ENCODE data around the gene GLCE. TPM values are rescaled to one million over a fixed set of nuclear protein-coding genes. Genes with fewer than 3 reads are reported as not detected.
A peak's percentile ranks its signal among the peaks of the same experiment; 100 is the strongest.

Gene GLCE
- total RNA-seq, 1 donor from 2014 or later, result 33.8 TPM

DNA sequence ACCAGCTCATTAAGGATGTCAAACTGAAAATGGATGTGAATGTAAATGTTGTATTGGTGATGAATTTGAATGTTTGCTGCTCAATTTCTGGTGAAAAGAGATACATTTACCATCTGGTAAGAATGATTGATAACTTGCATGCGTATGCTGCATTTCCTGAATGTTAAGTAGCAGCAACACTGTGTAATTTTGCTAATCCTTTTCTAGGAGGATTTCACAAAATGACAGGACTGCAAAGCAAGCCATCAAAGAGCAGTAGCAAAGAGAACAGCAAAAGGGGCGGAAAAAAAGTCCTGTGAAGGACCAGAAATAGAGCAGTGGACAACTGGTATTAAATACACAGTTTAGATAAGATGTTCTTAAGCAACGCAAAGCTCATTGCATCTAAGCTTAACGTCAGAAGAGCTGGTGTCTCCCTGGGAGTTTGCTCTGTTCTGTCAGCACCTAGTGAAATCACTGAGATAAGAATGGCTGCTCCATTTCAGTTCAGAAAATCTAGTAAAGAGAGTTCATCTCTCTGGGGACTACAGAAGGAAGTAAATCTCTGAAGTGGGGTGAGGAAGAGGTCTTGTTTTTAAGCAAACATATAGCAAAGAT, 114.7 kb downstream of the GLCE start:
- Mint-ChIP-seq H3K36me3 (peaks cover 4% of the 10 kb centered on the region), H3K27ac (peak overlapping the region; percentile 6), H3K4me1 (ENCODE audit: unreplicated experiment) (peaks cover 28% of the 10 kb centered on the region), H3K27me3 (no peaks in the 10 kb centered on the region), H3K4me3 (peak overlapping the region; percentile 0), H3K9me3 (no peaks in the 10 kb centered on the region)
- DNase-seq (ENCODE audit: extremely low spot score, unreplicated experiment), result no peak
- TF ChIP-seq, protein P1, sequence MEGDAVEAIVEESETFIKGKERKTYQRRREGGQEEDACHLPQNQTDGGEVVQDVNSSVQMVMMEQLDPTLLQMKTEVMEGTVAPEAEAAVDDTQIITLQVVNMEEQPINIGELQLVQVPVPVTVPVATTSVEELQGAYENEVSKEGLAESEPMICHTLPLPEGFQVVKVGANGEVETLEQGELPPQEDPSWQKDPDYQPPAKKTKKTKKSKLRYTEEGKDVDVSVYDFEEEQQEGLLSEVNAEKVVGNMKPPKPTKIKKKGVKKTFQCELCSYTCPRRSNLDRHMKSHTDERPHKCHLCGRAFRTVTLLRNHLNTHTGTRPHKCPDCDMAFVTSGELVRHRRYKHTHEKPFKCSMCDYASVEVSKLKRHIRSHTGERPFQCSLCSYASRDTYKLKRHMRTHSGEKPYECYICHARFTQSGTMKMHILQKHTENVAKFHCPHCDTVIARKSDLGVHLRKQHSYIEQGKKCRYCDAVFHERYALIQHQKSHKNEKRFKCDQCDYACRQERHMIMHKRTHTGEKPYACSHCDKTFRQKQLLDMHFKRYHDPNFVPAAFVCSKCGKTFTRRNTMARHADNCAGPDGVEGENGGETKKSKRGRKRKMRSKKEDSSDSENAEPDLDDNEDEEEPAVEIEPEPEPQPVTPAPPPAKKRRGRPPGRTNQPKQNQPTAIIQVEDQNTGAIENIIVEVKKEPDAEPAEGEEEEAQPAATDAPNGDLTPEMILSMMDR (conservative IDR thresholded peaks at IDR 0.05), result no peak

DNA sequence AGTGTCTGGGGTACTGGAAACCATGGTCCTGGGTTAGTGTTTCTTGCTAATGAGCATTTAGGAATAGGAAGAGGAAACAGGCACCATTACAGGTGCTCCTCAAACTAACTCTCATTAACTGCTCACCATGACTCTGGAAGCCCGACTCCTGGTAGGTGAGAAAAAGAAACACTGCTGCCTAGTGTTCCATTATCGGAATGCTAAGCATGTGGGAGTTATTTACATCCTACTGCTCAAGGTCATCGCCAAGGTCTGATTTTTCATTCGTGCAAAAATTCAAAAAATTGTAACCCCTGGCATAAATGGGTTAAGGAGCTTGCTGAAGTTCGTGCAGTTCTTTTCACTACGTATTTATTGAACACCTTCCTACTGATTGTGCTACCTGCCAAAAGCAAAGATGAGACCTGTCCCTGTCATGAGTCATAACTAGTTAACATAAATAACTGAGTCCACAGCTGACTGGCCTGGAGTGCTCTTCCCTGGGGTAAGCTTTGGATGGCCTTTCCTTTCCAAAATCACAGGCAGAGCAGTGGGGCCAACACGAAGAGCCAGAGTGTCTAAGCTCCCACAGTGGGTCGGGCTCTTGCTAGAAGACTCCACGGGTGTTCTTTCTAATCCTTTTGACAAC, 115.6 kb downstream of the GLCE start:
- peaks cover 34% of the 10 kb centered on the region for H3K4me1 Mint-ChIP-seq (ENCODE audit: unreplicated experiment)

DNA sequence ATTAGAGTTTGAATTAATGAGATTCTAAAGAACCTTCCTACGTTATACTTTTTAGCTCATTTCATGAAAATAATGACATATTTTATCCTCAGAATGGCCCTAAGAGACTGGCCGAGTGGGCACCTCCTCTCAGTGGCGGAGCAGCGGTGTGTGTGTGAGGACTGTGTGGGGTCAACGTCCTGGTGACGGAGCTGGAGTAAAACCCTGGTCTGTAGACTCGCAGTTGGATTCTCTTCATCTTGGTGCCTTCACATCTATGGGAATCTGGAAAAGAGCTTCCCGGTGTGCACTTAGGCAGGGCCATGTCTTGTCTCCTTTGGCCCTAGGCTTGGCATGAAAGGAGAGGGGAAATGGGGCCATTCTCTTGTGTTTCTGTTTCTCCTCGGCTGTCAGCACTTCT, 116.9 kb downstream of the GLCE start:
- Mint-ChIP-seq H3K9me3 (no peaks in the 10 kb centered on the region), H3K27ac (no peak overlapping the region), H3K36me3 (peaks cover 1% of the 10 kb centered on the region), H3K27me3 (no peaks in the 10 kb centered on the region), H3K4me1 (ENCODE audit: unreplicated experiment) (peaks cover 28% of the 10 kb centered on the region), H3K4me3 (no peak overlapping the region)
- no peak for DNase-seq (ENCODE audit: extremely low spot score, unreplicated experiment)
- TF ChIP-seq, protein P1 (conservative IDR thresholded peaks at IDR 0.05), result no peak

More for the DNA sequence above, 115.6 kb downstream of the GLCE start:
- DNase-seq (ENCODE audit: extremely low spot score, unreplicated experiment), result no peak
- Mint-ChIP-seq H3K36me3 (peaks cover 4% of the 10 kb centered on the region), H3K27me3 (no peaks in the 10 kb centered on the region), H3K9me3 (no peaks in the 10 kb centered on the region), H3K27ac (no peak overlapping the region), H3K4me3 (peak overlapping the region; percentile 19)
- TF ChIP-seq, protein P1 (conservative IDR thresholded peaks at IDR 0.05), result no peak

DNA sequence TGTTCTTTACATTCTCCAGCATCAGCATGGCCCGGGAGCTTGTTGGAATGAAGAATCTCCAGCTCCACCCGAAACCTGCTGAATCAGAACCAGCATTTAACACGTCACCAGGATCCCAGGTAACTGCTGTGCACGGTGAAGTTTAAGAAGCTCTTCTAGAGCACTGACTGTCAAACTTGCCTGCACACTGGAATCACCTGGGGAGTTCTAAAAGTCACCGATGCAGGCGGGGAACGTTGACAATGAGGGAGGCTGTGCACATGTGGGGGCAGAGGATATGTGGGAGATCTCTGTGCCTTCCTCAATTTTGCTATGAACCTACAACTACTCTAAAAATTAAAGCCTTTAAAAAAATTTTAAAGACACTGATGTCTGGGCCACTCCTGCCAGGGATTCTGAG, 119.2 kb downstream of the GLCE start:
- H3K36me3 Mint-ChIP-seq, result no peaks in the 10 kb centered on the region
- no peak for DNase-seq (ENCODE audit: extremely low spot score, unreplicated experiment)
- H3K27ac Mint-ChIP-seq, result no peak overlapping the region
- no peaks in the 10 kb centered on the region for H3K27me3 Mint-ChIP-seq
- H3K4me3 Mint-ChIP-seq, result no peak overlapping the region
- peaks cover 26% of the 10 kb centered on the region for H3K4me1 Mint-ChIP-seq (ENCODE audit: unreplicated experiment)
- TF ChIP-seq, protein P1 (conservative IDR thresholded peaks at IDR 0.05), result no peak
- H3K9me3 Mint-ChIP-seq, result no peaks in the 10 kb centered on the region

DNA sequence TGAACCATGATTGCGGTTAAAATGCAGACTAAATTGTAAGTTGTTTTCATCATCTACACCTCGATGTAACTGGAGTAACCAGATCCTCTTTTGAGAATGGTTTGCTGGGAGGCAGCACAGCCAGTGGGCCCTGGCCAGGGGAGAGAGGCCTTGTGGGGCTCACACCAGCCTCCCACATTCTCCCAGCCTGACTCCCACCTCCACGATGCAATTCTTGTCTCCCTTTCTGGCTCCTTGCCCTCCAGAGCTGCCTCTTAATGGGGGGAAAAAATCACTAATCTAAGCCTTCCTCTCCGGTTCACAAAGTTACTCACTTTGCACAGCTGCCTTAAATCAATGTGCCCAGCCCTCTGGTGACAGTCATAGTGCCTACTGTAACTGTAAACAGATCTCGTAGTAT, 120.3 kb downstream of the GLCE start:
- TF ChIP-seq, protein P1 (conservative IDR thresholded peaks at IDR 0.05), result no peak
- no peak for DNase-seq (ENCODE audit: extremely low spot score, unreplicated experiment)
- H3K27ac Mint-ChIP-seq, result peak overlapping the region; percentile 13
- no peaks in the 10 kb centered on the region for H3K27me3 Mint-ChIP-seq
- H3K4me3 Mint-ChIP-seq, result no peak overlapping the region
- H3K36me3 Mint-ChIP-seq, result no peaks in the 10 kb centered on the region
- H3K9me3 Mint-ChIP-seq, result no peaks in the 10 kb centered on the region
- peaks cover 14% of the 10 kb centered on the region for H3K4me1 Mint-ChIP-seq (ENCODE audit: unreplicated experiment)

All from type B pancreatic cell (in vitro differentiated cells).